Stimulated activated CD4-positive, alpha-beta T cell treated with anti-CD3 and anti-CD28 coated beads, Interleukin-2, amount 100 ng/mL, for 4 hours (primary cell): ENCODE data around the gene ISG15.
"Not testable (repeated sequence)": the region's sequence is repeated elsewhere in the genome, so short reads cannot be mapped to it uniquely, and the experiment has no call there.

Experiments
- DNase-seq: peaks from one replicate; pipeline ENCODE4 v3.0.0-alpha.2; 2020; ENCODE audit warnings: low read depth

The ISG15 gene

DNA sequence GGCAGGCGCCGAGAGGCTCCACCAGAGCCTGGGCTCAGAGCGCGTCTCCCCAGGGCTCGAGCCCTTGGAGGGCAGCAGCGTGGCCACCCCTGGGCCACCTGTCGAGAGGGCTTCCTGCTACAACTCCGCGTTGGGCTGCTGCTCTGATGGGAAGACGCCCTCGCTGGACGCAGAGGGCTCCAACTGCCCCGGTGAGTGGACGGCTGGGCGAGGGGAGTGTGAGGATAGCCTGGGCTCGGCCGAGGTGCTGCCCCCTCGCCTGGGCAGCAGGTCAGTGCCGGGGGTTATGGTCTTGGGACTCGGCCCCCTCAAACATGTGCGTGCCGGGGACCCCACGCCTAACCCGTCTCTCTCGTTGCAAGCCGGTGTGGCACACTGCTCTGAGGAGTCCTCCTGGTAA is 33.5 kb downstream of the ISG15 start:
- DNase-seq, result no peak

GRCh38 chr1:1047407-1047806 is 34.1 kb downstream of the ISG15 start:
- no peak for DNase-seq

DNA sequence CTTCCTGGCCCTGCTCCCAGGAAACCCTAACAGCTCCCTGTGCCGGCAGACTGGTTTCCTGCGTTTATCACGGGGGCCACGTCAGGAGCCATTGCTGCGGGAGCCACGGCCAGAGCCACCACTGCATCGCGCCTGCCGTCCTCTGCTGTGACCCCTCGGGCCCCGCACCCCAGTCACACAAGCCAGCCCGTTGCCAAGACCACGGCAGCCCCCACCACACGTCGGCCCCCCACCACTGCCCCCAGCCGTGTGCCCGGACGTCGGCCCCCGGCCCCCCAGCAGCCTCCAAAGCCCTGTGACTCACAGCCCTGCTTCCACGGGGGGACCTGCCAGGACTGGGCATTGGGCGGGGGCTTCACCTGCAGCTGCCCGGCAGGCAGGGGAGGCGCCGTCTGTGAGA is 34.7 kb downstream of the ISG15 start:
- DNase-seq, result no peak

DNA sequence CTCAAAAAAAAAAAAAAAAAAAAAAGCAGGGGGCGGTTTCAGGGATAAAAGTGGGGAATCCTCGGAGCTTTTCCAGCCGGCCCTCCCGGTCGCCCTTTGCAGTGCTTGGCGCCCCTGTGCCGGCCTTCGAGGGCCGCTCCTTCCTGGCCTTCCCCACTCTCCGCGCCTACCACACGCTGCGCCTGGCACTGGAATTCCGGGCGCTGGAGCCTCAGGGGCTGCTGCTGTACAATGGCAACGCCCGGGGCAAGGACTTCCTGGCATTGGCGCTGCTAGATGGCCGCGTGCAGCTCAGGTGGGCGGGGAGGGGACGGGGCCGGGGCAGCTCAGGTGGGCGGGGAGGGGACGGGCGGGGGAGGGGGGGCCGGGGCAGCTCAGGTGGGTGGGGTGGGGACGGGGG is 35.5 kb downstream of the ISG15 start:
- no peak for DNase-seq

GRCh38 chr1:1049318-1050165 is 36.2 kb downstream of the ISG15 start:
- DNase-seq, result no peak

DNA sequence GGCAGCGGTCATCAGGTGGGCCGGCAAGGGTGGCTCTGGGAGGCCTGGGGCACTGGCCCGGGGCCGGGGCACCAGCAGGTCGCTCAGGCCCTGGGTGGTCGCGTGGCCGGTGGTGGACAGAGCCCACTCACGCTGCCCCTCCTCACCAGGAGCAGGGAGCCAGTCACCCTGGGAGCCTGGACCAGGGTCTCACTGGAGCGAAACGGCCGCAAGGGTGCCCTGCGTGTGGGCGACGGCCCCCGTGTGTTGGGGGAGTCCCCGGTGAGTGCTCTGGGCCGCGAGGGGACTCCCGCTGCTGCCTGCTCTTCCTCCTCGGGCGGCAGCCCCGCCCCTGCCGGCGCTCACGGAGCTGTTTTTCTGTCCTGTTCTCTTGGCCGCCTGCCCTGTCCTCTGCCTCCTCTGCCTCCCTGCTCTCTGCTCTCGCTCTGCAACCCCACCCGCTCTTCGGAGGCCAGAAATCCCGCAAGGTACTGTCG is 37.3 kb downstream of the ISG15 start:
- DNase-seq, result no peak

DNA sequence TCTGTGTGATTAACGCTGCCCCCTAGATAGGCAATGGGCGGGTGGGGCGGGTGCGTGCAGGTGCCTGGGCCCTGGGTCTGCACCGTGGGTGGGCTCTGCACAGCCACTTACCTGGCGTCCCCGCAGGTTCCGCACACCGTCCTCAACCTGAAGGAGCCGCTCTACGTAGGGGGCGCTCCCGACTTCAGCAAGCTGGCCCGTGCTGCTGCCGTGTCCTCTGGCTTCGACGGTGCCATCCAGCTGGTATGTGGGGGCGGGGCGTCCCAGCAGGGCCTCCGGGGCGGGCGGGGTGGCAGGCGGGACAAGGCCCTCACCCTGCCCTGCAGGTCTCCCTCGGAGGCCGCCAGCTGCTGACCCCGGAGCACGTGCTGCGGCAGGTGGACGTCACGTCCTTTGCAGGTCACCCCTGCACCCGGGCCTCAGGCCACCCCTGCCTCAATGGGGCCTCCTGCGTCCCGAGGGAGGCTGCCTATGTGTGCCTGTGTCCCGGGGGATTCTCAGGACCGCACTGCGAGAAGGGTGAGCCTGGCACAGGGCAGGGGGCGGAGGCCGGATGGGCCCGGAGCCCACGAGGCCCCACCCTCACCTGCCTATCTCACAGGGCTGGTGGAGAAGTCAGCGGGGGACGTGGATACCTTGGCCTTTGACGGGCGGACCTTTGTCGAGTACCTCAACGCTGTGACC is 38.0 kb downstream of the ISG15 start:
- DNase-seq, result no peak

- no peak for DNase-seq
Measured at GRCh38 chr1:1052003-1052840, 38.9 kb downstream of the ISG15 start.

DNA sequence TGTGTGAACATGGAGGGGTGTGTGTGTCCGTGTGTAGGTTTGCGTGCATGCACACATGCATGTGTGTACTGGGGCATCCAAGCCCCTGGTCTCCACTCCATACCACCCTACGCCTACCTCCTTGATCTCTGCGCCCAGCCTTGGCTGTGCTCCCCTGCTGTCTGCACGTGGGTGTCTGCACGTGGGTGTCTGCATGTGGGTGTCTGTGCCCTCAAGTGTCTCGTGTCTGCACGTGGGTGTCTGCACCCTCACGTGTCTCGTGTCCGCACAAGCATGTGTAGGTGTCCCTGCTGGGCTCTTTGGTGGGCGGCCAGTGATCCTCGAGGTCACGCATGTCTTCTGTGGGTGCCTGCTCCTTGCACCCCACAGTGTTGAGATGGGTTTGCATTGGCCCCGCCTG is 39.7 kb downstream of the ISG15 start:
- DNase-seq, result no peak

GRCh38 chr1:1053682-1054081 is 40.4 kb downstream of the ISG15 start:
- no peak for DNase-seq

DNA sequence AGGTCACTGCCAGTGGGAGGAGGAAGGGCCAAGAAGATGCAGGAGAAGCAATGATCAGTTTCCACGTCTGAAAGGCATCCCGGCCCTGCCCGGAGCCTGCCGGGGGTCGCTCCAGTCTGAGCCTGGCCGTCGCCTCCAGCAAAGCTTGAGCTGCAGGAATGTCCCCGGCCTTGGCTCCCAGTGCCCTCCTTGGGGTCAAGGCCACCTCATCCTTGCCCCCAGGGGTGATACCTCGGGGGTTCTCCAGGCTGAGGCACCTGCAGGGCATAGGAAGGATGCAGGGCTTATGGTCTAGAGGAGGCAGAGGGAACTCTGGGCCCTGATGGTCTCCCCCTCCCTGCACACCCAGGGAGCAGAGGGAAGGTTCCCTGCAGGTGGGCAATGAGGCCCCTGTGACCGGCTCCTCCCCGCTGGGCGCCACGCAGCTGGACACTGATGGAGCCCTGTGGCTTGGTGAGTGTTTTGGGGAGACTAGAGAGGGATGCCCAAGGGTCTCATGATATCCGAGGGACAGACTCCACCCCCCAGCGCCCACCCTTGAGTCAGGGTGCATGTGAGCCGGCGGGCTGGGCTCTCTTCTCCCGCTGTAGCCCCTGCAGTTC is 40.9 kb downstream of the ISG15 start:
- no peak for DNase-seq

GRCh38 chr1:1054971-1055370 is 41.7 kb downstream of the ISG15 start:
- DNase-seq, result no peak

DNA sequence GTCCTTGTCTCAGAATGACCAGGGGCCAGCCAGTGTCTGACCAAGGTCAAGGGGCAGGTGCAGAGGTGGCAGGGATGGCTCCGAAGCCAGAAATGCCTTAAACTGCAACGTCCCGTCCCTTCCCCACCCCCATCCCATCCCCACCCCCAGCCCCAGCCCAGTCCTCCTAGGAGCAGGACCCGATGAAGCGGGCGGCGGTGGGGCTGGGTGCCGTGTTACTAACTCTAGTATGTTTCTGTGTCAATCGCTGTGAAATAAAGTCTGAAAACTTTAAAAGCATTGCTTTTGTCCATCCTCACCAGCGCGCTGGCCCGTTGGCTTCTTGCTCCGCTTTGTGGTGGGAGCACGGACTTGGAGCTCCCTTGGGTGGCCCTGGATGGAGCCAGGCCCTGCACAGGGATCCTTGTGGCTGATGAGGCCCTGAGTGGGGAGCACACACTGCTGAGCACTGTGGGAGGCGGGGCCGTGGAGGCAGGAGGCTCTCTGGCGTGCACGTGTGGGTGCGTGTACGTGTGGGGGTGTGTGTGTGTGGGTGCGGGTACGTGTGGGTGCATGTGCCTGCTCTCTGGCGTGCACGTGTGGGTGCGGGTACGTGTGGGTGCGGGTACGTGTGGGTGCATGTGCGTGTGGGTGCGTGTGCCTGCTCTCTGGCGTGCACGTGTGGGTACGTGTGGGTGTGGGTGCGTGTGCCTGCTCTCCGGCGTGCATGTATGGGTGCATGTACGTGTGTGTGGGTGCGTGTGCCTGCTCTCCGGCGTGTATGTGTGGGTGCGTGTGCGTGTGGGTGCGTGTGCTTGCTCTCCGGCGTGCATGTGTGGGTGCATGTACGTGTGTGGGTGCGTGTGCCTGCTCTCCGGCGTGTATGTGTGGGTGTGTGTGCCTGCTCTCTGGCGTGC is 42.8 kb downstream of the ISG15 start:
- no peak for DNase-seq

DNA sequence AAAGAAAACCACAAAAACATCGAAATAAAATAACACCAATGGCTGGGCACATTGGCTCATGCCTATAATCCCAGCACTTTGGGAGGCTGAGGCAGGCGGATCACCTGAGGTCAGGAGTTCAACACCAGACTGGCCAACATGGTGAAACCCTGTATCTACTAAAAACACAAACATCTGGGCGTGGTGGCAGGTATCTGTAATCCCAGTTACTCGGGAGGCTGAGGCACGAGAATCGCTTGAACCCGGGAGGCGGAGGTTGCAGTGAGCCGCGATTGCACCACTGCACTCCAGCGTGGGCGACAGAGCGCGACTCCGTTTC is 44.4 kb downstream of the ISG15 start:
- DNase-seq, result not testable (repeated sequence)

DNA sequence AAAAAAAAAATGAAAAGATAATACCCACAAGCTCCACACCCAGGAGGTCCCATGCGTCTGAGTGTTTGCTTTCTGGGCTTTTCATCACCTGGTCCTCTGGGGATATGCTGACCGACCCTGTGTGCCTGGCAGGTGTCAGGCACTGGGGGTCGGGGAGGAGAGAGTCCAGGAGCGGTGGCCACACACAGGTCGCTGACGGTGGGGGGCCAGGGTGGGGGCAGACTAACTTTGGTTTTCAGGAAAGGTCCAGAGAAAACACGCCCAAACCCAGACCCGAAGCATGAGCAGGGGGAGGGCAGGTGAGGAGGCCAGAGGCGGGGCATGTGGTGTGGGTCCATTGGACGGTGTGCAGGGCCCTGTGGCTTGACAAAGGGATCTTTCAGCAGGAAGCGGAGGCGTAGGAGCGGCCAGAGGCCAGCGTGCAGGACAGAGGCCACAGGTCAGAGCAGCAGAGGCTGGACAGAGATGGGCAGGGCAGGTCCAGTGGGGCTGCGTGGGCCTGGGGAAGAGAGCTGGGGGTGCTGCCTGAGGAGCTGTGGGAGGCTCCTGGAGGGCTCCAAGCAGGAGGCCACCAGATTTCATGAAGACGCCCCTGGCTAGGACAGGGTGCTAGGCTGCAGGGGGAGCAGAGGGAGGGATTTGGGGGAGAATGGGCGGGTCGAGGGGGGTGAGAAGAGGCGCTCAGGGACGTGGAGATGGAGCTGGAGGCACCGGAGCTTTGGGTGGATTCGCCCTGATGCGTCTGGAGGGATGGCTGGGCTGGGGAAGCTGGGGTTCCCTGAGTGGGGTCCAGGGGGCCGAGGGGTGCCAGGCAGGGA is 45.0 kb downstream of the ISG15 start:
- no peak for DNase-seq

DNA sequence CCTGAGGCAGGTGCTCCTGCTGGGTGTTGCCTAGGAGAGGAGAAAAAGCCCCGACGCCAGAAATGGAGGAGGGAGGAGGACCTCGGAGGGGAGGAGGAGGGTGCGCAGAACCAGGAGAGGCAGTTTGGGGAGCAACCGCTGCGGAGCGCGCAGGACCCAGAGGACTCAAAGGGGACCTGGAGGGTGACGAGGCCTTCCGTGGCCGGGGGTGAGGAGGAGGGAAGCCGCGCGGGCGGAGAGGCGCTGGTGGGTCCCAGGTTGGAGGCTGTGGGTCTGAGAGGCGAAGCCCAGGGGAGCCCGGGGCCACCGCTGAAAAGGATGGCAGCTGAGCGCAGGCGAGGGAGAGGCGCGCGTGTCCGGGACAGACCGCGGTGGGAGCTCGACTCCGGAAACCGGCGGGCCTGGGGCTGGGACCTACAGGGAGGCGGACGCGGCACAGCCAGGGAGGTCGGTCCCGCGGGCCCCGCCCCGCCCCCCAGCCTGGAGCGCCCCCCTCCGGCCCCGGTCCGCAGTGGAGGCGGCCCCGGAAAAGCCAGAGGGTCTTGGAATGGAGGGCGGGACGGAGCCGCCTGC is 45.7 kb downstream of the ISG15 start:
- no peak for DNase-seq

- DNase-seq, result peak; percentile 87
Measured at GRCh38 chr1:1059494-1060280, 46.4 kb downstream of the ISG15 start.

GRCh38 chr1:1060281-1061000 is 47.1 kb downstream of the ISG15 start:
- no peak for DNase-seq
